ENCODE measurements around the gene SCN9A.

Gene SCN9A

GRCh38 chr2:166157578-166157977 lies 218.2 kb downstream of the SCN9A start:
- POLR2A ChIA-PET, result no interaction called here
- TF ChIP-seq MYNN (tag by site-specific recombination; IDR thresholded peaks at IDR 0.05; ENCODE audit: borderline replicate concordance), result no peak
- TF ChIP-seq, protein P1, sequence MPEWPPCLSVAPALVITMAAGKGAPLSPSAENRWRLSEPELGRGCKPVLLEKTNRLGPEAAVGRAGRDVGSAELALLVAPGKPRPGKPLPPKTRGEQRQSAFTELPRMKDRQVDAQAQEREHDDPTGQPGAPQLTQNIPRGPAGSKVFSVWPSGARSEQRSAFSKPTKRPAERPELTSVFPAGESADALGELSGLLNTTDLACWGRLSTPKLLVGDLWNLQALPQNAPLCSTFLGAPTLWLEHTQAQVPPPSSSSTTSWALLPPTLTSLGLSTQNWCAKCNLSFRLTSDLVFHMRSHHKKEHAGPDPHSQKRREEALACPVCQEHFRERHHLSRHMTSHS (tag by site-specific recombination; IDR thresholded peaks at IDR 0.05), result no peak

GRCh38 chr2:166156985-166157490 lies 218.7 kb downstream of the SCN9A start:
- Histone ChIP-seq H3K36me3 (ENCODE audit: control insufficient read depth in 2 of 2, insufficient read depth in 1 of 2, low read length in 2 of 2) (no peaks in the 10 kb centered on the region), H3K4me1 (ENCODE audit: control insufficient read depth, insufficient read depth, low read length) (no peaks in the 10 kb centered on the region), H3K4me3 (ENCODE audit: low read depth, low read length) (no peak overlapping the region), H3K9me3 (ENCODE audit: control insufficient read depth, insufficient read depth, low read depth, low read length) (no peaks in the 10 kb centered on the region), H3K27ac (ENCODE audit: extremely low read depth, low read depth, low read length) (no peak overlapping the region)
- TF ChIP-seq ZNF596 (tag by site-specific recombination; IDR thresholded peaks at IDR 0.05) (no peak), ZNF366 (tag by site-specific recombination; conservative IDR thresholded peaks at IDR 0.05) (no peak), WT1 (tag by site-specific recombination; IDR thresholded peaks at IDR 0.05) (no peak), ZNF16 (tag by site-specific recombination; IDR thresholded peaks at IDR 0.05; ENCODE audit: low read depth) (no peak), OVOL3 (tag by site-specific recombination; IDR thresholded peaks at IDR 0.05) (no peak), ZNF211 (tag by site-specific recombination; IDR thresholded peaks at IDR 0.05; ENCODE audit: low read depth) (no peak), RBAK (tag by site-specific recombination; IDR thresholded peaks at IDR 0.05) (no peak), SCRT2 (tag by site-specific recombination; IDR thresholded peaks at IDR 0.05) (no peak), SP7 (tag by site-specific recombination; IDR thresholded peaks at IDR 0.05) (no peak), ZNF501 (tag by site-specific recombination; IDR thresholded peaks at IDR 0.05) (no peak), ZBTB44 (tag by site-specific recombination; IDR thresholded peaks at IDR 0.05) (no peak), PRDM2 (tag by site-specific recombination; IDR thresholded peaks at IDR 0.05; ENCODE audit: borderline replicate concordance) (no peak), ZBTB48 (tag by site-specific recombination; IDR thresholded peaks at IDR 0.05) (no peak), HOXD13 (CRISPR knock-in tag; IDR thresholded peaks at IDR 0.05; ENCODE audit: borderline replicate concordance) (no peak), ZNF138 (tag by site-specific recombination; IDR thresholded peaks at IDR 0.05; ENCODE audit: borderline replicate concordance) (no peak)
- TF ChIP-seq, protein P2, sequence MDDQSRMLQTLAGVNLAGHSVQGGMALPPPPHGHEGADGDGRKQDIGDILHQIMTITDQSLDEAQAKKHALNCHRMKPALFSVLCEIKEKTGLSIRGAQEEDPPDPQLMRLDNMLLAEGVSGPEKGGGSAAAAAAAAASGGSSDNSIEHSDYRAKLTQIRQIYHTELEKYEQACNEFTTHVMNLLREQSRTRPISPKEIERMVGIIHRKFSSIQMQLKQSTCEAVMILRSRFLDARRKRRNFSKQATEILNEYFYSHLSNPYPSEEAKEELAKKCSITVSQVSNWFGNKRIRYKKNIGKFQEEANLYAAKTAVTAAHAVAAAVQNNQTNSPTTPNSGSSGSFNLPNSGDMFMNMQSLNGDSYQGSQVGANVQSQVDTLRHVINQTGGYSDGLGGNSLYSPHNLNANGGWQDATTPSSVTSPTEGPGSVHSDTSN (CRISPR knock-in tag; IDR thresholded peaks at IDR 0.05), result no peak
- TF ChIP-seq, protein P3, sequence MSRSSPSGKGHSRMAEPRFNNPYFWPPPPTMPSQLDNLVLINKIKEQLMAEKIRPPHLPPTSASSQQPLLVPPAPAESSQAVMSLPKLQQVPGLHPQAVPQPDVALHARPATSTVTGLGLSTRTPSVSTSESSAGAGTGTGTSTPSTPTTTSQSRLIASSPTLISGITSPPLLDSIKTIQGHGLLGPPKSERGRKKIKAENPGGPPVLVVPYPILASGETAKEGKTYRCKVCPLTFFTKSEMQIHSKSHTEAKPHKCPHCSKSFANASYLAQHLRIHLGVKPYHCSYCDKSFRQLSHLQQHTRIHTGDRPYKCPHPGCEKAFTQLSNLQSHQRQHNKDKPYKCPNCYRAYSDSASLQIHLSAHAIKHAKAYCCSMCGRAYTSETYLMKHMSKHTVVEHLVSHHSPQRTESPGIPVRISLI (tag by site-specific recombination; IDR thresholded peaks at IDR 0.05), result no peak
- ChIA-PET POLR2A (no interaction called here), CTCF (interaction anchor here (0.6 to 1.0 kb wide), 2 partner anchors 24 to 27 kb away, joined by 4 to 5 read pairs; no protein-coding TSS in a partner anchor)

More at GRCh38 chr2:166157578-166157977, 218.2 kb downstream of the SCN9A start:
- Histone ChIP-seq H3K36me3 (ENCODE audit: control insufficient read depth in 2 of 2, insufficient read depth in 1 of 2, low read length in 2 of 2) (no peaks in the 10 kb centered on the region), H3K4me1 (ENCODE audit: control insufficient read depth, insufficient read depth, low read length) (no peaks in the 10 kb centered on the region), H3K9me3 (ENCODE audit: control insufficient read depth, insufficient read depth, low read depth, low read length) (no peaks in the 10 kb centered on the region), H3K4me3 (ENCODE audit: low read depth, low read length) (no peak overlapping the region), H3K27ac (ENCODE audit: extremely low read depth, low read depth, low read length) (no peak overlapping the region)
- CTCF ChIA-PET, result interaction anchor here (1.0 kb wide), 1 partner anchor 26 kb away, joined by 4 read pairs; no protein-coding TSS in a partner anchor
